ENCODE measurements around the gene PRKRIP1. TPM values are rescaled to one million over a fixed set of nuclear protein-coding genes. Genes with fewer than 3 reads are reported as not detected.

PRKRIP1 gene
- total and polyA plus RNA-seq, 8 donors = 17.1 to 44.9 (median 40.3) TPM

GRCh38 chr7:102468478-102469350, 72.6 kb downstream of the PRKRIP1 start:
- peak in 1 of 4 donors; percentile 77 for DNase-seq
- Histone ChIP-seq H3K36me3 (peaks cover 0 to 61% of the 10 kb centered on the region in 2 donors), H3K27me3 (no peaks in the 10 kb centered on the region), H3K4me3 (no peak overlapping the region), H3K9me3 (no peaks in the 10 kb centered on the region), H3K4me1 (peaks cover 11 to 23% of the 10 kb centered on the region in 2 donors), H3K27ac (no peak overlapping the region)
- TF ChIP-seq CTCF (IDR thresholded peaks at IDR 0.05) = no peak
- intact Hi-C loops (cut with DNase I) = no loop called here
- no peak for ATAC-seq

GRCh38 chr7:102469351-102469971, 73.3 kb downstream of the PRKRIP1 start:
- Histone ChIP-seq H3K4me1 (peaks cover 6 to 18% of the 10 kb centered on the region in 2 donors), H3K27ac (no peak overlapping the region), H3K27me3 (no peaks in the 10 kb centered on the region), H3K4me3 (no peak overlapping the region), H3K9me3 (no peaks in the 10 kb centered on the region), H3K36me3 (peaks cover 0 to 66% of the 10 kb centered on the region in 2 donors)
- intact Hi-C loops (cut with DNase I) = no loop called here
- DNase-seq = peak in 1 of 4 donors; percentile 62
- no peak for ATAC-seq
- no peak for TF ChIP-seq CTCF (IDR thresholded peaks at IDR 0.05)

- H3K4me1 ChIP-seq = peaks cover 6 to 16% of the 10 kb centered on the region in 2 donors
- peaks cover 0 to 66% of the 10 kb centered on the region in 2 donors for H3K36me3 ChIP-seq
- TF ChIP-seq CTCF (IDR thresholded peaks at IDR 0.05) = no peak
- no peak overlapping the region for H3K4me3 ChIP-seq
- DNase-seq = peak in 1 of 4 donors; percentile 60
- H3K27me3 ChIP-seq = no peaks in the 10 kb centered on the region
- intact Hi-C loops (cut with DNase I) = no loop called here
- ATAC-seq = no peak
- no peak overlapping the region for H3K27ac ChIP-seq
- no peaks in the 10 kb centered on the region for H3K9me3 ChIP-seq
Measured at GRCh38 chr7:102469972-102470825, 74.0 kb downstream of the PRKRIP1 start.

GRCh38 chr7:102471791-102472125, 75.6 kb downstream of the PRKRIP1 start:
- H3K27me3 ChIP-seq = no peaks in the 10 kb centered on the region
- H3K4me3 ChIP-seq = no peak overlapping the region
- DNase-seq = peak in 1 of 4 donors; percentile 50
- TF ChIP-seq CTCF (IDR thresholded peaks at IDR 0.05) = no peak
- intact Hi-C loops (cut with DNase I) = no loop called here
- H3K36me3 ChIP-seq = peaks cover 0 to 70% of the 10 kb centered on the region in 2 donors
- ATAC-seq = no peak
- H3K9me3 ChIP-seq = no peaks in the 10 kb centered on the region
- H3K4me1 ChIP-seq = peaks cover 0 to under 1% of the 10 kb centered on the region in 2 donors
- H3K27ac ChIP-seq = no peak overlapping the region

Measured in left lung (tissue), 10 donors.